Endothelial cell of umbilical vein (primary cell): ENCODE data around the gene RAI2. TPM values are rescaled to one million over a fixed set of nuclear protein-coding genes. Genes with fewer than 3 reads are reported as not detected.

ENCODE experiments used
- BruUV-seq: library from RNA; stranded (reverse); fragments of 400-500 nt; replicated peaks from 2 replicates; lab custom pipeline; 2021; lab: Mats Ljungman, UMichigan
- CTCF ChIA-PET: fragments of 300-600, 350-600 bp; sonication (Branson Sonifier 250); formaldehyde crosslinking; loops from one replicate; lab custom pipeline; 2021; ENCODE audit warnings: antibody characterized with exemption, inconsistent platforms; lab: Charles Lee
- POLR2A ChIA-PET: fragments of 300-600, 350-600 bp; sonication (Branson Sonifier 250); formaldehyde crosslinking; loops from one replicate; lab custom pipeline; 2021; ENCODE audit warnings: antibody characterized with exemption, inconsistent platforms; lab: Charles Lee
- DNase-seq: peaks from one replicate; pipeline ENCODE4 v3.0.0-alpha.2; 2011; ENCODE audit warnings: low read depth, low spot score
- FAIRE-seq: peaks from 2 replicates; lab custom pipeline; 2011; peaks lifted over from hg19 to GRCh38; lab: Jason Lieb, UNC
- H2AFZ ChIP-seq: 2 replicates; pipeline ENCODE4 v1.6.0; 2012; ENCODE audit warnings: low read depth, low read length, control low read depth, inconsistent platforms
- H3K27ac ChIP-seq: 2 replicates; pipeline ENCODE4 v1.5.1; 2011; ENCODE audit warnings: low read depth, mild to moderate bottlenecking, control low read depth, low read length, moderate library complexity; ENCODE audit not compliant: insufficient read depth
- H3K27me3 ChIP-seq, 2 experiments: 2 replicates each; pipeline versions ENCODE4 v1.6.0 to v1.6.1; 2011; ENCODE audit warnings: low read length in 2 of 2, mixed read lengths in 1 of 2; ENCODE audit not compliant: control insufficient read depth in 2 of 2, insufficient read depth in 2 of 2
- H3K36me3 ChIP-seq, 2 experiments: 2 replicates in 1 of 2; 3 replicates in 1 of 2; pipeline ENCODE4 v1.5.1; 2011; ENCODE audit warnings: low read length in 2 of 2, mild to moderate bottlenecking in 1 of 2, moderate library complexity in 1 of 2; ENCODE audit not compliant: control insufficient read depth in 2 of 2, insufficient read depth in 2 of 2; ENCODE audit errors: extremely low read depth in 1 of 2
- H3K4me1 ChIP-seq: 3 replicates; pipeline ENCODE4 v1.5.1; 2011; ENCODE audit warnings: mild to moderate bottlenecking, low read length; ENCODE audit not compliant: control insufficient read depth, insufficient read depth; ENCODE audit errors: extremely low read depth
- H3K4me2 ChIP-seq: 2 replicates; pipeline ENCODE4 v1.6.1; 2011; ENCODE audit warnings: low read length, control low read depth, mixed read lengths; ENCODE audit not compliant: insufficient read depth
- H3K4me3 ChIP-seq, 3 experiments: fragments of 200-600 bp in 1 of 3; sonication (generic), shearing (Covaris generic) in 1 of 3; replicated peaks in 1 of 3; 2 replicates each; pipeline ENCODE4 v1.5.1; 2011 to 2016; ENCODE audit warnings: control low read depth in 3 of 3, low read length in 3 of 3, mild to moderate bottlenecking in 2 of 3, inconsistent platforms in 1 of 3, low read depth in 1 of 3, moderate library complexity in 1 of 3; ENCODE audit not compliant: insufficient read depth in 1 of 3
- H3K79me2 ChIP-seq: 2 replicates; pipeline ENCODE4 v1.6.0; 2012; ENCODE audit warnings: low read length, inconsistent platforms; ENCODE audit not compliant: control insufficient read depth, insufficient read depth
- H3K9ac ChIP-seq: replicated peaks from 2 replicates; pipeline ENCODE3; 2011; ENCODE audit warnings: low read length, control low read depth; ENCODE audit not compliant: insufficient read depth; ENCODE audit errors: extremely low read depth
- H3K9me1 ChIP-seq: replicated peaks from 3 replicates; pipeline ENCODE4 v1.6.0; 2011; ENCODE audit warnings: mild to moderate bottlenecking, low read length; ENCODE audit not compliant: control insufficient read depth, insufficient read depth; ENCODE audit errors: extremely low read depth
- H3K9me3 ChIP-seq: replicated peaks from 2 replicates; pipeline ENCODE4 v1.5.1; 2012; ENCODE audit warnings: low read length, inconsistent platforms; ENCODE audit not compliant: control insufficient read depth, insufficient read depth
- H4K20me1 ChIP-seq: replicated peaks from 2 replicates; pipeline ENCODE3; 2011; ENCODE audit warnings: mild to moderate bottlenecking, low read length; ENCODE audit not compliant: control insufficient read depth, insufficient read depth; ENCODE audit errors: extremely low read depth
- CTCF ChIP-seq, 2 donors: IDR thresholded peaks; 1 replicate in 1 of 2; 2 replicates in 1 of 2; pipeline ENCODE4 v1.5.1; 2011; ENCODE audit warnings: low read length in 2 of 2, mild to moderate bottlenecking in 2 of 2, moderate library complexity in 2 of 2, control low read depth in 1 of 2, inconsistent platforms in 1 of 2, low read depth in 1 of 2; ENCODE audit not compliant: insufficient read depth in 1 of 2; ENCODE audit errors: extremely low read depth in 1 of 2
- EZH2 ChIP-seq: IDR thresholded peaks from 2 replicates; pipeline ENCODE4 v1.6.1; 2012; ENCODE audit warnings: borderline replicate concordance, low read depth, mild to moderate bottlenecking, moderate library complexity, low read length, inconsistent platforms; ENCODE audit not compliant: severe bottlenecking
- FOS ChIP-seq: IDR thresholded peaks from 2 replicates; pipeline ENCODE4 v1.6.1; 2011; ENCODE audit warnings: mild to moderate bottlenecking, low read length, moderate library complexity, borderline replicate concordance; ENCODE audit not compliant: insufficient read depth
- GATA2 ChIP-seq: IDR thresholded peaks from 2 replicates; pipeline ENCODE4 v1.7.0; 2011; ENCODE audit warnings: low read depth, mild to moderate bottlenecking, moderate library complexity, mixed read lengths, low read length; ENCODE audit not compliant: insufficient read length, insufficient read depth
- JUN ChIP-seq: IDR thresholded peaks from 2 replicates; pipeline ENCODE4 v1.6.1; 2011; ENCODE audit warnings: borderline replicate concordance, low read depth; ENCODE audit not compliant: insufficient read length, insufficient read depth
- MYC ChIP-seq: IDR thresholded peaks from one replicate; pipeline ENCODE4 v1.6.1; 2011; ENCODE audit warnings: mild to moderate bottlenecking, low read depth, low read length
- POLR2A ChIP-seq: IDR thresholded peaks from 2 replicates; pipeline ENCODE4 v1.6.1; 2012; ENCODE audit warnings: low read depth, mild to moderate bottlenecking, control low read depth, low read length
- POLR2AphosphoS5 ChIP-seq: IDR thresholded peaks from 2 replicates; pipeline ENCODE4 v1.6.1; 2012; ENCODE audit warnings: low read depth, mild to moderate bottlenecking, control low read depth, low read length, moderate library complexity; ENCODE audit not compliant: insufficient read depth
- dilution Hi-C: fragments of 300-500 bp; cut with MboI; formaldehyde crosslinking; loops from one replicate; pipeline ENCODE4 v1.15.0; 2019; ENCODE audit warnings: low sequenced_read_pairs; ENCODE audit not compliant: extremely low pct_ligation_motif_present
- intact Hi-C: fragments of 100-400 bp; cut with micrococcal nuclease; formaldehyde crosslinking; loops from one replicate; pipeline ENCODE4 v1.10.0; 2022
- polyA plus RNA-seq, 4 experiments: library from polyadenylated mRNA; depleted of rRNA in 3 of 4; stranded (reverse) in 3 of 4; unstranded in 1 of 4; fragments of >200 nt; gene quantifications; 2 replicates each; pipeline versions ENCODE4 v1.2.1 to v1.2.3, GENCODE V29; 2011 to 2012; ENCODE audit warnings: missing spikeins in 1 of 4
- total RNA-seq: library from RNA; stranded (reverse); gene quantifications from 2 replicates; pipeline ENCODE4 v1.2.3, GENCODE V29; 2021
- TF ChIP-seq, protein P1 (sequence below): IDR thresholded peaks from 2 replicates; pipeline ENCODE4 v1.6.1; 2011; ENCODE audit not compliant: insufficient read depth, insufficient read length

The RAI2 gene
- total and polyA plus RNA-seq, 2 donors (not counting 3 experiments of a cell fraction or from before 2014, with no cell fraction given), result 0.19 to 0.91 TPM

GRCh38 chrX:17803449-17803848 lies 57.6 kb downstream of the RAI2 start:
- DNase-seq (no peak), FAIRE-seq (no peak)
- intact Hi-C loops, result no loop called here
- POLR2A ChIA-PET, result no interaction called here
- BruUV-seq, result no TSS peak
- Histone ChIP-seq H3K36me3 (no peaks in the 10 kb centered on the region), H3K4me3 (no peak overlapping the region), H3K4me1 (no peaks in the 10 kb centered on the region), H2AFZ (no peak overlapping the region), H3K27ac (no peak overlapping the region), H3K79me2 (no peaks in the 10 kb centered on the region), H3K9me3 (no peaks in the 10 kb centered on the region), H3K9me1 (no peaks in the 10 kb centered on the region), H3K4me2 (no peak overlapping the region), H3K27me3 (no peaks in the 10 kb centered on the region), H3K9ac (no peak overlapping the region), H4K20me1 (no peaks in the 10 kb centered on the region)
- no peak for TF ChIP-seq POLR2AphosphoS5
- no peak for TF ChIP-seq EZH2
- TF ChIP-seq MYC, result no peak
- TF ChIP-seq FOS, result no peak
- TF ChIP-seq GATA2, result no peak
- TF ChIP-seq, protein P1, sequence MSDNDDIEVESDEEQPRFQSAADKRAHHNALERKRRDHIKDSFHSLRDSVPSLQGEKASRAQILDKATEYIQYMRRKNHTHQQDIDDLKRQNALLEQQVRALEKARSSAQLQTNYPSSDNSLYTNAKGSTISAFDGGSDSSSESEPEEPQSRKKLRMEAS, result no peak
- TF ChIP-seq JUN, result no peak
- no peak for TF ChIP-seq POLR2A
- no peak for TF ChIP-seq CTCF (IDR thresholded peaks at IDR 0.05; ENCODE audit: extremely low read depth in 1 of 2, insufficient read depth in 1 of 2, low read depth in 1 of 2, low read length in 2 of 2)
- CTCF ChIA-PET, result no interaction called here
- dilution Hi-C loops, result no loop called here
